Measurements from ENCODE around the gene SIVA1.

SIVA1 gene

DNA sequence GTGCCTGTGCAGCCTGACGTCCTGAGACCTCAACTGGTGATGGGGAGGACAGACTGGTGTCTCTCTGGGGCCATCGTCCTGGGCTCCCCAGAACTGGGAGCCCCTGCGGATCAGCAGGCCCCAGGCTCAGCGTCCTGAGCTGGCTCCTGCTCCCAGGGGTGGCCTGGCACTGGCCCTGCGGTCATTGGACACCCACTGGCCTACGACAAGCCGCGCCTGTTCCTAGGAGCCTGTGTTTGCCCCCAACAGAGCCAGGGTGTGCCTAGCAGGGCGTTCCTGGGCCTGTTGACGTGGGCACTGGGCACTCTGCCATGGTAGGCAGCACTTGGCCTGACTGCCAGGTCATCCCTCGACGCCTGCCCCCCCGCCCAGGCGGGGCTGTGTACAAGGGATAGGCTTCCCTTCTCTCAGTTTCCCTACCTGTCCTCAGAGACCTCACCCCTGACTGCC lies 20.6 kb upstream of the SIVA1 start:
- DNase-seq (ENCODE audit: low read depth), result no peak
- no peak overlapping the region for H3K4me3 ChIP-seq (ENCODE audit: low read depth, low read length)

DNA sequence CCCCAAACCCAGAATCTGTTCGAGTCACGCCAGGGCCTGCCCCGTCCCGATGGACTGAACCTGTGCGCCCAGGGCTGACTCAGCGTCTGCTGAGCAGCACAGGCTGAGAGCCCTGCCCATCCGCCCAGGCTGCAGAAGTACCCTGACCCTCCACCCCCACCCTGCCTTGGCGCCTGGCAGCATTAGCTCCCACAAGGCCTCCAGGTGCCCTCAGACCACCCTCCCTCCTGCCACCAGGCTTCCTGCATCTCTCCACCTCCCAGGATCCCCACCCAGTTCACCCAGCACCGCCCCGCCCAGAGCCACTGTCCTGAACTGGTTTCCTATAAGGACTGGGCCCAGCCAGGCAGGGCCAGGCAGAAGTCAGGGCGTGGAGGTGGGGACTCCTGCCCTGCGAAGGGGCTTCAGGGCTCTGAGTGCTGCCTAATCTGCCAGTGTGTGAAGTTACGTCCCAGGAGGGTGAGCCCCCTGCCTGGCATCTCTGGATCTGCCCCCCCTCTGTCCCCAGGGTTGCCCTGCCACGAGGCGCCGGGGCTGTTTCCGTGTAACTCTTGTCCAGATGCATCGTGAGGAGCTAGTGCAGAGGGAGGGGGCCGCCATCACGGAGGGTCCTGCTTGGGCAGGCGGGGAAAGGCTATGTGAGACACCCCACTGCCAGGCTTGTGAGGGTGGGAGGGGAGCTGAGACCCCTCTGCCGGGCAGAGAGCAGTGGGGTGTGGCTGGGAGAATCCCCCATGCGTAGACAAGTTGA lies 19.8 kb upstream of the SIVA1 start:
- H3K4me3 ChIP-seq (ENCODE audit: low read depth, low read length), result no peak overlapping the region
- no peak for DNase-seq (ENCODE audit: low read depth)

DNA sequence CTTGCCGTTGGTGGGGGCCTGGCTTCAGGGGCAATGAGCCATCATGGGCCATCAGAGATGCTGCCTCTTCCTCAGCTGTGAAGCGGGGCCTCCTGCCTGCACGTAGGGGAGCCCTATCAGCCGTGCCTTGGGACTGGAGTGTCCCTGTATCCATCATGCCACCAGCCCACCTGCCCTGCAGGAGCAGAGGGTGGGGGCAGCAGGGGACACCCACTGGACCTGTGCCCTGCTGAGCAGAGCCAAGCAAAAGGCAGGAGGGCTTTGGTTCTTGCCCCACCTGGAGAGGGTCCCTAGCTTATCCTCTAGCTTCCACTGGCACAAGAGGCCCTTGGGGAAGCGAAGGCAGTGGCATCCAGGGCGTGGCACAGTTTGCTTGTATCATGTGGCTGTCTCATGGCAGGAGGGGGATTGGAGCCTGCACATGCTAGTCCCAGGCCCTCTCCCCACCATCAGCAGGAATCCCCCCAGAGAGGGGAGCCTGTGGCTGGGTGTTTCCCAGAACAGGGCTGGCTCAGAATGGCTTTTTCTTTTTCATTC lies 18.8 kb upstream of the SIVA1 start:
- H3K4me3 ChIP-seq (ENCODE audit: low read depth, low read length), result no peak overlapping the region
- DNase-seq (ENCODE audit: low read depth), result no peak

DNA sequence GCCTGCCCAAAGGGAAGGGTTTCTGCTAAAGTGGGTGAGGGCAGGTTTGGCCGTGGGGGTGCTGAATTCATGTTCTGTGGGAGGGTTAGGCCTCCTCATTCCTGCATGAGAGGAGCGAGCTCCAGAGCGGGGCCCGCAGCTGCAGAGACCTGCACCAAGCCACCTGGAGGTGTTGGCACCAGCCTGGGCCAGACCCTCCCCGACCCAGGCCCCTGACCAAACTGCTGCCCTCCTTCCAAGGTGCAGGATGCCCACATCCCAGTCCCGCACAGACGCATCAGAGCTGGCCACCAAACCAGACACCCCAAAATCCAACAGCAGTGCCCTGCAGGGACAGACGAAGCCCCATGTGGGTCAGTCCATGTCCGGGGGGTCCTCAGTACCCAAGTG lies 18.4 kb upstream of the SIVA1 start:
- H3K4me3 ChIP-seq (ENCODE audit: low read depth, low read length), result no peak overlapping the region
- no peak for DNase-seq (ENCODE audit: low read depth)

GRCh38 chr14:104734991-104735779 lies 17.8 kb upstream of the SIVA1 start:
- DNase-seq (ENCODE audit: low read depth), result no peak
- H3K4me3 ChIP-seq (ENCODE audit: low read depth, low read length), result no peak overlapping the region

DNA sequence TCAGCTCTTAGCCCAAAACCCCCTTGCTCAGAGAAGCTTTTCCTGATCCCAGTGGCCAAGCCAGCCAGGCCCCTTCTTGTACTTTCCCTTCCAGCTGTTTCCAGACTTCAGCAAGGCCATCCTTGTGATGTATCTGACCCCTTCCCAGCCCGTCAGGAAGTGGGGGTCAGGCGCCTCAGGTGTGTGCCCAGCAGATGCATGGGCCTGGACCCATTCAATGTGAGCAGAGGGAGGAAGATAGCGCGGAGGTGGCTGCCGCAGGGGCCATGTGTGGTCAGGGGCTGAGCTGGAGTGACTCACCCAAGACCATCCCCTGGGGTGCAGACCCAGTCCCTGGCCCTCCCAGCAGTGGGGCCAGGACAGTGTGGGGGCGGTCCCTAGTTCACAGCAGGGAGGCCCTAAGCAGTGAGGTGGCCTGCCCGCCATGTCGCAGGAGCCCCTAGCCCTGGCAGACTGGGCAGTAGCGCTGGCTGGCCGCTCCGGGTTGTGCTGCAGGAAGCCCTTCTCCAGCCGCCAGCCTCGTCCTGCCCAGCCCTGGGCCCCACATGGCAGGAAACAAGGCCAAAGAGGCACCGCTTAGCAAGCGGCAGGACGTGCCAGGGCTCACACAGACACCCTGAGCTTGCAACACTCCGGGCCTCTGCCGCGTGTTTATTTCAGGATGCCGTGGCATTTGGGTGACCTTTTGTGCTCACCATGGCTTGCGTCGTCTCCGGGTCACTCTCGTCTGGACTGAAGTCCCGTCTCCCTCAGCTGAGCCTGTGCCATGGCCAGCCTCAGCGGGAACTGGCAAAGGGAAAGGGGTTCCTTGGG lies 16.9 kb upstream of the SIVA1 start:
- peak; percentile 70 for DNase-seq (ENCODE audit: low read depth)
- H3K4me3 ChIP-seq (ENCODE audit: low read depth, low read length), result no peak overlapping the region

GRCh38 chr14:104738375-104739019 lies 14.4 kb upstream of the SIVA1 start:
- H3K4me3 ChIP-seq (ENCODE audit: low read depth, low read length), result no peak overlapping the region
- DNase-seq (ENCODE audit: low read depth), result no peak

- no peak overlapping the region for H3K4me3 ChIP-seq (ENCODE audit: low read depth, low read length)
- no peak for DNase-seq (ENCODE audit: low read depth)
These were observed 13.9 kb upstream of the SIVA1 start for GRCh38 chr14:104739026-104739425.

DNA sequence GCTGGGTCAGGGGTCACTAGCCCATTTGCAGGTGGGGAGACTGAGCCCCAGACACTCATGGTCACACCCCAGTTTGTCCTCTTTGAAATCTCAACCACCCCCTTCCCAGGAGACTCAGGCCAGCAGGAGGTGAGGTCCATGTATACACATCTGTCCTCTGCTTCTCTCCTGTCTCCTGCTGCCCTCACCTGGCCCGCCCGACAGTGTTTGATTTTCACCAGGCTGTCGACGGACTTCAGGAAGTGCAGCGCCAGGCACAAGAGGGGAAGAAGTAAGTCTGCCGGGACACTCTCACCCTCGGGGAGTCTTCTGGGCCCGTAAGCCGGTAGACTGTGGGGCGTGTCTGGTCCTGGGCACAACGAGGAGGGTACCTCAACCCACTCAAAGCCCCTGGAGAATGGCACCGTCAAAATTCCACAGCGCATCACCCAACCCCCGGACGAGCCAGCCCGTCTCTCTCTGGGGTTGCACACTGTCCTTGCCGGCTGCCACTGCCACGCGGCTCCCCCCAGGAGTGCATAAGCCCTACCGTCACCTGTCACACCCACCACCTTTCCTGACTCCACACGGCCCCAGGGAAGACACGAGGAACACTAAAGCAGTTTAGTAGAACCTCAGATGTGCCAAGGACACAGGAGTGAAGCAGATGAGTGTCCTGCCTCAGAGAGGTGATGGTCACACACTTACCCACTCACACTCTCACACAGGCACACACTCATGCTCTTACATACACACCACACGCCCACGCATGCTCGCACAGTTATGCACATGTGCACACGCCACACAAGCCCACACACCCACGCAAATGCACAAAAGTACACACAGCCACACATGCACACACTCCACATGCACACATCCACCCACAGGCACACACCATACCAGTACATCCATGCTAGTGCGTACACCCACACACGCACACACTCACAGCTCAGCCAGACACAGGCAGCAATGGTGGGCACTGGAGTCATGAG lies 13.1 kb upstream of the SIVA1 start:
- DNase-seq (ENCODE audit: low read depth), result no peak
- no peak overlapping the region for H3K4me3 ChIP-seq (ENCODE audit: low read depth, low read length)

DNA sequence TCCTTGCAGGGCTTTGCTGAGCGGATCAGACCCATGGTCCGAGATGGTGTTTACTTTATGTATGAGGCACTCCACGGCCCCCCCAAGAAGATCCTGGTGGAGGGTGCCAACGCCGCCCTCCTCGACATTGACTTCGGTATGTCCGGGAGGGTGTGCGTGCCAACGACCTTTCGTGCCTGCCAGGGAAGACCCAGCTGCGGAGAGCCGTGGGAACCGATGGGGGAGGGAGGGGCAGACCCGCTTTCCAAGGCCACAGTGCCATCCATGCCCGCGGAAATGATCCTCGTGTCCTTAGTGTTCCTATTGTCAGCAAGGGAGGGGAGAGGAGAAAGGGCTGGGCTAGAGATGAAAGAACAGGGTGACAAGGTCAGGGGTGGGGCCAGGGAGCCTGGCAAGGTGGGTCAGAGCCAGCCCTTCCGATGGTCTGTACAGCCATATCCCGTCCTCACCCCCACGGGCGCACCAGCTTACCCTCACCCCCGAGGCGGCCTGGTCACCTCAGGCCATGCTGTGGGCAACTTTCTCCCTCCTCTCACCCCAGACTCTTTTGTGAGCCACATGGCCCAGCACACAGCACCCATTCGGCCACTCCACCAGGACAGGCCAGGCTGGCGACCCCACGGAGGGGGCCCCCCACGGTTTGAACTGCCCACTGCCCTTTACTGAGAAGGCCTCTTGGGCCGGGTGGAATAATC lies 11.7 kb upstream of the SIVA1 start:
- no peak for DNase-seq (ENCODE audit: low read depth)
- no peak overlapping the region for H3K4me3 ChIP-seq (ENCODE audit: low read depth, low read length)

GRCh38 chr14:104741803-104742251 lies 11.1 kb upstream of the SIVA1 start:
- no peak overlapping the region for H3K4me3 ChIP-seq (ENCODE audit: low read depth, low read length)
- DNase-seq (ENCODE audit: low read depth), result no peak

DNA sequence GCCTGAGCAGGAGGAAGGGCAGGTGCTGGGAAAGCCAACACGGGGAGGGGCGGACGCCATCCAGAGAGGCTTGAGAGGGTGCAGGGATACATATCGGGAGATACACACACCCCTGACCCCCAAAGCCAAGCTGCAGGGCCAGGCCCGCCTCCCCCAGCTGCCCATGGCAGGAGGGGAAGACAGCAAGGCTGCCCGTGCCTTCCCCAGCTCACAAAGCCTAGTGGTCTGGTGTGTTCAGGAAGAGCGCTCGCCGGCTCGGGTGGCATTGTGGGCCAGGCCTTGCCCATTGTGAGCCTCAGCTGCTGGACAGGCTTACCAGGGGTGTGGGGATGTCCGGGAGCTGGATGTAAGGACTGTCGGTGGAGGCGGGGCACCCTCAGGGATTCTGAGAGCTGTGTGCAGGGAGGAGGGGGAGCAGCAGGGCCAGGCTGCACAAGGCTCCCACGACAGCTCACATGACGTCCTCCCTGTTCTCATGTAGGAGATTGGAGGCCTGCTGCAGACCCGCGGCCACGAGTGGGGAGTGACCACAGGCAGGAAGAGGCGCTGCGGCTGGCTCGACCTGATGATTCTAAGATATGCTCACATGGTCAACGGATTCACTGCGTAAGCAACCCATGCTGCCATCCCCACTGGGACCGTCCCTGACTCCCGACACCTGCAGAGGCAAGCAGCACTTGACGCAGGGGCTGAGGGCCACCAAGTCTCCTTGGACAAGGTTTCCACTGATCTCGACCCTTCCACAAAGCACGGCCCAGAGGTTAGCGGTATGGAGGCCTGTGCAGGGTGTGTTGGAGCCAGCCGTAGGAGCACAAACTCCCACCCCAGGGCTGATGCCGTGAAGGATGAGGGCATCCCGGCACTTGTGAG lies 10.1 kb upstream of the SIVA1 start:
- H3K4me3 ChIP-seq (ENCODE audit: low read depth, low read length), result no peak overlapping the region
- no peak for DNase-seq (ENCODE audit: low read depth)

DNA sequence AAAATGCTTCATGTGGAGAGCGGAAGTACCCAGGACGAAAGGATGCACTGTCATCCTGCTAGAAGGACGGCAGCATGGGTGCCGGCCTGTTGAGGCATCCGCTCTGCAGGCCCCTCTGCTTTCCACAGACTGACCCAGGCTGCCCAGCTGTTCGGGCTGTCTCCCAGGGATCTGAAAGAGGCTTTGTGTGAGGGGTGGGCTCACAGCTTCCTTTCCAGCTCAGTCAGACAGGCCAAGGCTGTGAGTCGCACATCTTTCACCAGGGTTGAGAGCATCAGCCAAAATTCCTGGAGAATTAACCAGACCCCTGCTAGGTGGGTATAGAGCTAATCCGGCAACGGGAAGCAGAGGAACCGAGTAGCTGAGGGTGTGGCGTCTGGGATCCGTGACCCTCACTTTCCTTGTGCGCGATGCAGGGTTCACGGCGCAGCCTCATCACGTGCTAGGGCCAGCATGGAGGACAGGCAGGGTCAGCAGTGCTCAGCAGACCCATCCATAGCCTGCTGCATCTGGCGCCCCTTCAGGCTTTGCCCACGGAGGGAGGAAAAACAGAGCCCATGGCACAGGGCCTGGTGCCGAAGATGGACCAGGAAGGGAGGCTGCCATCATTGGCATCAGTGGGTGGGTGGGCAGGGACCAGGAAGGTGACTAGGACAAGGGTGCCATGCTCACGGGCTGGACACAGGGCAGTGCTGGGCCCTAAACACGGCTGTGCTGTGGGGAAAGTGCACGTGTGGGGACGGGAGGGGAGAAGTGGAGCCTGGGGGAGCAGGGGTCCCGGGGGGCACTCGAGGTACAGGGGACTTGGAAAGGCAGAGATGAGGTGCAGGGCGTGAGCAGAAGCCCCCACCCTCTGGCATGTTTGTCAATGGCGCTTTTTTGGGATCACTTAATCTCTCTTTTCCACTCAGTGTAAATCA lies 9.2 kb upstream of the SIVA1 start:
- no peak for DNase-seq (ENCODE audit: low read depth)
- H3K4me3 ChIP-seq (ENCODE audit: low read depth, low read length), result no peak overlapping the region

DNA sequence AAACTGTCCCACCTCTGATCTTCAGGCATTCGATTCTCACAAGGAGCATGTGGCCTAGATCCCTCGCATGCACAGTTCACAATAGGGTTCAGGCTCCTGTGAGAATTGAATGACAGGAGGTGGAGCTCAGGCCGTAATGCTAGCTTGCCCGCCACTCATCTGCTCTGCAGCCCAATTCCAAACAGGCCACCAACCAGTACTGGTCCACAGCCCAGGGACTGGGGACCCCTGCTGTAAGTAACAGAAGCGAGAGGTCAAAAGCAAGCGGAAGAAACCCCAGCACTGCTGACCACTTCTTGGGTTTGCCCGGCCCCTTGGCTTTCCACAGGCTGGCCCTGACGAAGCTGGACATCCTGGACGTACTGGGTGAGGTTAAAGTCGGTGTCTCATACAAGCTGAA lies 8.5 kb upstream of the SIVA1 start:
- H3K4me3 ChIP-seq (ENCODE audit: low read depth, low read length), result no peak overlapping the region
- DNase-seq (ENCODE audit: low read depth), result no peak

- DNase-seq (ENCODE audit: low read depth), result no peak
- no peak overlapping the region for H3K4me3 ChIP-seq (ENCODE audit: low read depth, low read length)
These were observed 7.5 kb upstream of the SIVA1 start for GRCh38 chr14:104745431-104745830.

DNA sequence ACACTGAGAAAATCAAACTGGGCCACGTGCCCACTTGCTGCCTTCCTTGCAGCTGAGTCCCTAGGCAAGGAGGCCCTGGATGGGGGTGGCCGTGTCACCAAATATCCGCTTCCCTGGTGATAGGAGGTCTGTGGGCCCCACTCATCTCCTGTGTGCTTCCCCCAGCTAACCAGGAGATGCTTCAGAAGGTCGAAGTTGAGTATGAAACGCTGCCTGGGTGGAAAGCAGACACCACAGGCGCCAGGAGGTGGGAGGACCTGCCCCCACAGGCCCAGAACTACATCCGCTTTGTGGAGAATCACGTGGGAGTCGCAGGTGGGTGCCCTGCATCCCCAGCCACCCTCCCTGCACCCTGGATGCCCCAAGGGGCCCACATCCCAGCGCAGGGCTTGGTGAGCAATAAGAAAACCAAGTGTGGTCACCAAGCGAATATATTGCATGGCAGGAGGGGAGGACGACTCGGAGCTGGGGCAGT lies 6.8 kb upstream of the SIVA1 start:
- DNase-seq (ENCODE audit: low read depth), result no peak
- no peak overlapping the region for H3K4me3 ChIP-seq (ENCODE audit: low read depth, low read length)

Data from skeletal muscle cell (primary cell).